Measurements from ENCODE around the gene SLC25A30.
"Not testable (repeated sequence)": the region's sequence is repeated elsewhere in the genome, so short reads cannot be mapped to it uniquely, and the experiment has no call there.

DNA sequence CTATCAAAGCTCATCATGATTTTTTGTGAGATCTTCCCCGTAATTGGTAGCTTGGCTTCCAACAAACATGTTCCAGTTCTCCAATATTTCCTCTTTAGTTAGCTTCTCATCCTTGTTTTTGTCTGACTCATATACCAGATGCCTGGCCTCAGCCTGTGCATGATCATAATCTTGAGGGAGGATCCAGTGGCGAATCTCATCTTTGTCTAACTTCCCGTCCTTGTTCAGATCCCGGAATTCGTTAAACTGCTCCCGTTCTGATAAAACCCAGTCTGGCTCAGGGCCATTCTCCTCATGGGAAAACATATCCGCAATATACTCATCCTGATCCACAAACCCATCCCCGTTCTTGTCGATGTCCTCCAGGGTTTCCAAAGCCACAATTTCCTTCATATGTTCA lies 27.8 kb downstream of the SLC25A30 start:
- TF ChIP-seq, protein P1, sequence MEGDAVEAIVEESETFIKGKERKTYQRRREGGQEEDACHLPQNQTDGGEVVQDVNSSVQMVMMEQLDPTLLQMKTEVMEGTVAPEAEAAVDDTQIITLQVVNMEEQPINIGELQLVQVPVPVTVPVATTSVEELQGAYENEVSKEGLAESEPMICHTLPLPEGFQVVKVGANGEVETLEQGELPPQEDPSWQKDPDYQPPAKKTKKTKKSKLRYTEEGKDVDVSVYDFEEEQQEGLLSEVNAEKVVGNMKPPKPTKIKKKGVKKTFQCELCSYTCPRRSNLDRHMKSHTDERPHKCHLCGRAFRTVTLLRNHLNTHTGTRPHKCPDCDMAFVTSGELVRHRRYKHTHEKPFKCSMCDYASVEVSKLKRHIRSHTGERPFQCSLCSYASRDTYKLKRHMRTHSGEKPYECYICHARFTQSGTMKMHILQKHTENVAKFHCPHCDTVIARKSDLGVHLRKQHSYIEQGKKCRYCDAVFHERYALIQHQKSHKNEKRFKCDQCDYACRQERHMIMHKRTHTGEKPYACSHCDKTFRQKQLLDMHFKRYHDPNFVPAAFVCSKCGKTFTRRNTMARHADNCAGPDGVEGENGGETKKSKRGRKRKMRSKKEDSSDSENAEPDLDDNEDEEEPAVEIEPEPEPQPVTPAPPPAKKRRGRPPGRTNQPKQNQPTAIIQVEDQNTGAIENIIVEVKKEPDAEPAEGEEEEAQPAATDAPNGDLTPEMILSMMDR (IDR thresholded peaks at IDR 0.05; ENCODE audit: insufficient read depth, low read length, poor library complexity, severe bottlenecking), result not testable (repeated sequence)
- TF ChIP-seq EZH2phosphoT487 (conservative IDR thresholded peaks at IDR 0.05; ENCODE audit: low read length), result not testable (repeated sequence)
